ENCODE results near the gene TPRX2. TPM values are rescaled to one million over a fixed set of nuclear protein-coding genes. Genes with fewer than 3 reads are reported as not detected.

Gene TPRX2
- total and polyA plus RNA-seq, 2 donors (not counting 1 experiment from before 2014, with no cell fraction given): not detected

GRCh38 chr19:47881757-47882156 is 22.7 kb downstream of the TPRX2 start:
- no peaks in the 10 kb centered on the region for H3K79me2 ChIP-seq (ENCODE audit: control insufficient read depth, insufficient read depth, low read length)
- ATAC-seq (ENCODE audit: low read depth): no peak
- H3K4me1 ChIP-seq (ENCODE audit: control insufficient read depth in 2 of 2, insufficient read depth in 2 of 2, low read length in 2 of 2): no peaks in the 10 kb centered on the region
- Mint-ChIP-seq H3K4me3 (no peak overlapping the region), H3K9me3 (ENCODE audit: insufficient read depth) (peaks cover 2% of the 10 kb centered on the region), H3K4me1 (no peaks in the 10 kb centered on the region), H3K27me3 (peaks cover 7% of the 10 kb centered on the region), H3K27ac (no peak overlapping the region)
- no peaks in the 10 kb centered on the region for H4K20me1 ChIP-seq (ENCODE audit: control insufficient read depth, insufficient read depth, low read length, poor library complexity, severe bottlenecking)
- H3K9me3 ChIP-seq (ENCODE audit: control extremely low read depth in 1 of 3, control insufficient read depth in 2 of 3, insufficient read depth in 1 of 3, low read length in 2 of 3): peaks cover 0 to 5% (median 0%) of the 10 kb centered on the region in 3 donors
- no peak overlapping the region for H3K4me3 ChIP-seq (ENCODE audit: control extremely low read depth in 1 of 5, extremely low read depth in 1 of 5, insufficient read depth in 1 of 5, low read depth in 2 of 5, low read length in 4 of 5)
- no peak overlapping the region for H3K4me2 ChIP-seq (replicated peaks; ENCODE audit: low read depth, low read length, poor library complexity, severe bottlenecking)
- CTCF ChIA-PET: no interaction called here
- no peak for DNase-seq
- H3K27ac ChIP-seq (ENCODE audit: low read length in 2 of 2): no peak overlapping the region
- H3K27me3 ChIP-seq (replicated peaks in 1 of 4; ENCODE audit: control extremely low read depth in 1 of 4, control insufficient read depth in 3 of 4, insufficient read depth in 4 of 4, low read length in 3 of 4): peaks cover 0 to 5% (median 2%) of the 10 kb centered on the region in 4 experiments
- POLR2A ChIA-PET: no interaction called here
- 73% methylated on average over 4 of the region's 5 CpGs for WGBS (ENCODE audit: insufficient coverage)
- no peak for TF ChIP-seq CTCF (IDR thresholded peaks at IDR 0.05)
- intact Hi-C loops (cut with micrococcal nuclease): no loop called here
- no peak overlapping the region for H3K9ac ChIP-seq (ENCODE audit: low read length)
- H3K36me3 ChIP-seq (replicated peaks in 1 of 2; ENCODE audit: control extremely low read depth in 1 of 2, control insufficient read depth in 1 of 2, extremely low read depth in 1 of 2, insufficient read depth in 2 of 2, low read length in 1 of 2): no peaks in the 10 kb centered on the region
- H2AFZ ChIP-seq (ENCODE audit: insufficient read depth, low read depth, low read length, poor library complexity, severe bottlenecking): no peak overlapping the region

GRCh38 chr19:47882890-47883289 is 23.9 kb downstream of the TPRX2 start:
- no peak overlapping the region for H2AFZ ChIP-seq (ENCODE audit: insufficient read depth, low read depth, low read length, poor library complexity, severe bottlenecking)
- ATAC-seq (ENCODE audit: low read depth) (no peak), DNase-seq (no peak)
- TF ChIP-seq CTCF (IDR thresholded peaks at IDR 0.05): no peak
- no peak for TF ChIP-seq EZH2 (IDR thresholded peaks at IDR 0.05; ENCODE audit: borderline replicate concordance, insufficient read depth, low read depth, low read length, poor library complexity, severe bottlenecking)
- CTCF ChIA-PET: no interaction called here
- H3K36me3 ChIP-seq (replicated peaks in 1 of 2; ENCODE audit: control extremely low read depth in 1 of 2, control insufficient read depth in 1 of 2, extremely low read depth in 1 of 2, insufficient read depth in 2 of 2, low read length in 1 of 2): no peaks in the 10 kb centered on the region
- no peak overlapping the region for H3K4me2 ChIP-seq (replicated peaks; ENCODE audit: low read depth, low read length, poor library complexity, severe bottlenecking)
- Mint-ChIP-seq H3K27ac (no peak overlapping the region), H3K9me3 (ENCODE audit: insufficient read depth) (peaks cover 2% of the 10 kb centered on the region), H3K4me3 (no peak overlapping the region), H3K4me1 (no peaks in the 10 kb centered on the region), H3K27me3 (peaks cover 8% of the 10 kb centered on the region)
- no peak overlapping the region for H3K4me3 ChIP-seq (ENCODE audit: control extremely low read depth in 1 of 5, extremely low read depth in 1 of 5, insufficient read depth in 1 of 5, low read depth in 2 of 5, low read length in 4 of 5)
- no peak overlapping the region for H3K9ac ChIP-seq (ENCODE audit: low read length)
- no peaks in the 10 kb centered on the region for H4K20me1 ChIP-seq (ENCODE audit: control insufficient read depth, insufficient read depth, low read length, poor library complexity, severe bottlenecking)
- no peaks in the 10 kb centered on the region for H3K4me1 ChIP-seq (ENCODE audit: control insufficient read depth in 2 of 2, insufficient read depth in 2 of 2, low read length in 2 of 2)
- H3K27ac ChIP-seq (ENCODE audit: low read length in 2 of 2): no peak overlapping the region
- H3K9me3 ChIP-seq (ENCODE audit: control extremely low read depth in 1 of 3, control insufficient read depth in 2 of 3, insufficient read depth in 1 of 3, low read length in 2 of 3): peaks cover 0 to 5% (median 0%) of the 10 kb centered on the region in 3 donors
- intact Hi-C loops (cut with micrococcal nuclease): no loop called here
- POLR2A ChIA-PET: no interaction called here
- no CpG with 5 or more reads among the region's 3 CpGs for WGBS (ENCODE audit: insufficient coverage)
- H3K27me3 ChIP-seq (replicated peaks in 1 of 4; ENCODE audit: control extremely low read depth in 1 of 4, control insufficient read depth in 3 of 4, insufficient read depth in 4 of 4, low read length in 3 of 4): peaks cover 0 to 5% (median 2%) of the 10 kb centered on the region in 4 experiments
- no peaks in the 10 kb centered on the region for H3K79me2 ChIP-seq (ENCODE audit: control insufficient read depth, insufficient read depth, low read length)
